HG03045 (cell line): ENCODE measurements around the gene NCAPH2.
A peak's percentile ranks its signal among the peaks of the same experiment; 100 is the strongest.

Experiments used
- ATAC-seq: cut with Tn5 transposase; IDR thresholded peaks from one replicate; pipeline ENCODE4 v1.9.1; 2021; ENCODE audit warnings: mild to moderate bottlenecking, moderate library complexity; ENCODE audit not compliant: unreplicated experiment

The NCAPH2 gene

DNA sequence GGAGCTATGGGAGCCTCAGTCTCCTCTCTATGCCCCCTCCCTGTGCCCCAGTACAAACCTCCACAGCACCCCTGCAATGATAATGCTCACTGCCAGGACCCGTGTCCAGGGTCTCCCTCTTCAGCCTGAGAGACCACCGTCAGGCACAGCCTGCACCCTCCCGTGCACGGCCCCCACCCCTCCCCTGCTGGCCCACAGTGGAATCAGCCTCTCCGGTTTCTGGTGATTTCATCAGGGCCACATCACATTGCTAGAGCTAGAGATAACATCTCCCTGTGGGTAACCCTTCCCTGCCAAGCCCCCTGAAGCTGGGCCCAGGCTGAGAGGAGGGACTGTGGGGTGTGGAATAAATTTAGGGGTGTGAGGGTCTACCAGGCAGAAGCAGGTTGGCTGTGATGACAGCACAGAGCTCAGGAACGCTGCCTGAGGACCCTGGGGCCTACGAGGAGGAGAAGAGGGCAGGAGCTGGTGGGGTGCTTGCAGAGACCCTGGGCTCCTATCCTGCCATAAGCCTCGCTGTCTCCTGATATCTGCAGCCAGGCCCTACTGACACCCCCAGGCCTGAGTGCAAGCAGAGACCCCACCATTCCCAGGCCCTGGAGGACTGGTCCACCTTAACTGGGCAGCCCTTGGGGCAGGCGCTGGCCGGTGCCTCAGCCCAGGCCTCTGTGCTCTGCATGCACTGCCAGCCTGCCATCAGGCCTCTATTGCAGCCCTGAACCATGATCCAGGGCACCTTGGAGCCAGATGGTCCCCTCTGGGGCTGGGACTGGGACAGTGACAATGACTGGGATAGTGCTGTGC, 37.7 kb downstream of the NCAPH2 start, which contains the start of gene KLHDC7B:
Gene KLHDC7B, plus strand, starts transcription at position 378 of the 804 bp plus-strand sequence. Its CDS starts 345 bp downstream, at position 723.
- no peak for ATAC-seq

DNA sequence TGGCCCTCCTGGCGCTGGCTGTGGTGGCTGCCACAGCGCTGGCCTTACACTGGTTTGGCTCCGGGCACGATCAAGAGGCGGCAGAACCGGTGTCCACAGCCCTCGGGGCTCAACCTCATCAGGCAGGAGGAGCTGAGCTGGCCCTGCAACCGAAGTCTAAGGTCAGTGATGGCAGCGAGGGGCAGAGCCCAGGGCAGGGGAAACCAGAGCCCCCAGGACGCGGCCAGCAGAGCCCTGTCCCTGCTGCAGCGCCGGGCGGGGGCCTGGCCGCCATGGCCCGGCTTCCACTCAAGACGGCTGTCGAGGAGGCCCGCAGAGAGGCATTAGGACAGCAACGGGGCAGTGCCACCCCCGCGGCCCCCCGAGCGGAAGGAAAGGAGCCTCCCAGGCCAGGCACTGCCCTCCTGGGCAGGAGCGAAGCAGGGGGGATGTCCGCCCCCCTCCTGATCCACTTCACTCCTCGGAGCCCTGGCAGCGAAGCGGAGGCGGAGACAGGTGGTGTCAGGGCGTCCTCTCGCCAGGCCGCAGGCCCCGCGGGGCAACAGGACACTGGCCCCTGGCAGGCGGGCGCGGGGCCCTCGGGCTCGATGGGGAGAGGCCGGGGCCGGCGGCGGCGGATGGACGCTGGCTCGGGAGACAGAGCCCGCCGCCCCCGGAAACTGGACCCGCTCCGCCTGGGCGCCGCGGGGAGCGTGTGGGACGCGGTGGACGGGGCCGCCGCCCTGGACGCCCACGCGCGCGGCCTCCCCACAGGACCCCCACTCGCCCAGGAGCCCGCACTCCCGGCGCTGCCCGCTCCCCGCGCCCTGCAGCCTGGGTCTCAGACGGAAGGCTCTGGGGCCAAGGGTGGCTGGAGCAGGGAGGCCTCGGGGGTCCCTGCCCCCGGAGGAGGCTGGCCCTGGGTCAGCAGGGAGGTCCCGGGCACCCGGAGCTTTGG, 38.6 kb downstream of the NCAPH2 start:
- ATAC-seq: no peak

DNA sequence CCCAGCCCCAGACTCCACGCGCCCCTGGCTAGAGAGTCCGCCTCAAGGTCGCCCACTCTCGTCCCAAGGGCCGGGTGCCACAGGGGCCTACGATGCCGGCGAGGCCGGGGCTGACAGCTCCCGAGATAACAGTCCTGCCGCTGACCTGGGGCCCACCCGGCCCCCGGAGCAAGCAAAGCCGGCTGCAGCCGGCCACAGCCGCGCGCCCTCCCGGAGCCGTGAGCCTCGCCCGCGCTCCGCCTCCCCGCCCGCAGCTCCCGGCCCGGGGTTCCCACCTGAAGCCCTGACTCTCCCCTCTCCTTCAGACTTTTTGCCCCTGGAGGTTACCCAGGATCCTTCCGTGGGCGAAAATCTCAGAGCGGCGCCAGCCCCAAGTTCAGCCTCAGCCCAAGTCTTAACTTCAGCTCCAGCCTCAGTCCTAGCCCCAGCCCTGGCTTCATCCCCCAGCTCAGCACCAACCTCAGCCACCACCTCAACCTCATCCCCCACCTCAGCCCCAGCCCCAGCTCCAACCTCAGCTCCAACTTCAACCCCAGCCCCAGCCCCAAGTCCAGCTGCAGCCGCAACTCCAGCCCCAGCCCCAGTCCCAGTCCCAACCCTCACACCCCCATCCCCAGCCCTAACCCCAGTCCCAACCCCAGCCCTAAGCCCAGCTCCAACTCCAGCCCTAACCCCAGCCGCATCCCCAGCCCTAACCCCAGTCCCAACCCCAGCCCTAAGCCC, 39.4 kb downstream of the NCAPH2 start:
- ATAC-seq: no peak

DNA sequence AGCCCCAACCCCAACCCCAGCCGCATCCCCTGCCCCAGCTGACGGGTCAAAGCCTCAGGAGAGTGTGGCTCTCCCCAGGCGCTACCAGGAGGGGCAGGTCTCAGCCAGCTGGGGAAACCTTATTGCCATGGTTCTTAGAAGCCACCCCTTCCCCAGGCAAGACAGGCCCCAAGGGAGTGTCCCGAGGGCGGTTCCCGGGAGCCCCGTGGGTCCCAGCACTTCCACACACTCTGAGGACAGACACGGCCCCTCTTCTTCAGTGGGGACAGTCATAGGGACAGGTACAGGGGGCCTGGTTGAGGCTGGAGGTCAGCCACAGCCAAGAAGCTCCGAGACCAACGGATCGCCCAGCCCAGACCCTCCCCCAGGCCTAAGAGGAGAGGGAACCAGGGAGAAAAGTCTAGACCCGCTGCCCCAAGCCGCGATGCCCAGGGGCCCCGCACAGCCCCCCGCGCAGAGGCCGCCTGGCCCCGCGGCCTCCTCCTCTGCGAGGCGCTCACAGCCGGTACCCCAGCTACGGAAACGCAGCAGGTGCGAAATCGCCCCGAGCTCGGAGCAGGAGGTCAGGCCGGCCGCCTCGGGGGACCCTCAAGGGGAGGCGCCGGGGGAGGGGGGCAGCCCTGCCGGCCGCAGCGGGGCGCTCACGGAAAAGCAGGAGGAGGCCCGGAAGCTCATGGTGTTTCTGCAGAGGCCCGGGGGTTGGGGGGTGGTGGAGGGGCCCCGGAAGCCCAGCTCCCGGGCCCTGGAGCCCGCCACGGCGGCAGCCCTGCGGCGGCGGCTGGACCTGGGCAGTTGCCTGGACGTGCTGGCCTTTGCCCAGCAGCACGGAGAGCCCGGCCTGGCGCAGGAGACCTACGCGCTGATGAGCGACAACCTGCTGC, 40.3 kb downstream of the NCAPH2 start:
- no peak for ATAC-seq

DNA sequence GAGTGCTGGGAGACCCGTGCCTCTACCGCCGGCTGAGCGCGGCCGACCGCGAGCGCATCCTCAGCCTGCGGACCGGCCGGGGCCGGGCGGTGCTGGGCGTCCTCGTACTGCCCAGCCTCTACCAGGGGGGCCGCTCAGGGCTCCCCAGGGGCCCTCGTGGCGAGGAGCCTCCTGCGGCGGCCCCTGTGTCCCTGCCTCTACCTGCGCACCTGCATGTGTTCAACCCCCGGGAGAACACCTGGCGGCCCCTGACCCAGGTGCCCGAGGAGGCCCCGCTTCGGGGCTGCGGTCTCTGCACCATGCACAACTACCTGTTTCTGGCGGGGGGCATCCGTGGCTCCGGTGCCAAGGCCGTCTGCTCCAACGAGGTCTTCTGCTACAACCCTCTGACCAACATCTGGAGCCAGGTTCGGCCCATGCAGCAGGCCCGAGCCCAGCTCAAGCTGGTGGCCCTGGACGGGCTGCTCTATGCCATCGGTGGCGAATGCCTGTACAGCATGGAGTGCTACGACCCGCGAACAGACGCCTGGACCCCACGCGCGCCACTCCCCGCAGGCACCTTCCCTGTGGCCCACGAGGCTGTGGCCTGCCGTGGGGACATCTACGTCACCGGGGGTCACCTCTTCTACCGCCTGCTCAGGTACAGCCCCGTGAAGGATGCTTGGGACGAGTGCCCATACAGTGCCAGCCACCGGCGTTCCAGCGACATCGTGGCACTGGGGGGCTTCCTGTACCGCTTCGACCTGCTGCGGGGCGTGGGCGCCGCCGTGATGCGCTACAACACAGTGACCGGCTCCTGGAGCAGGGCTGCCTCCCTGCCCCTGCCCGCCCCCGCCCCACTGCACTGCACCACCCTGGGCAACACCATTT, 41.1 kb downstream of the NCAPH2 start:
- no peak for ATAC-seq

GRCh38 chr22:50550395-50550794, 42.4 kb downstream of the NCAPH2 start:
- no peak for ATAC-seq

- ATAC-seq: no peak
Observed at GRCh38 chr22:50551160-50551752, 43.2 kb downstream of the NCAPH2 start.

DNA sequence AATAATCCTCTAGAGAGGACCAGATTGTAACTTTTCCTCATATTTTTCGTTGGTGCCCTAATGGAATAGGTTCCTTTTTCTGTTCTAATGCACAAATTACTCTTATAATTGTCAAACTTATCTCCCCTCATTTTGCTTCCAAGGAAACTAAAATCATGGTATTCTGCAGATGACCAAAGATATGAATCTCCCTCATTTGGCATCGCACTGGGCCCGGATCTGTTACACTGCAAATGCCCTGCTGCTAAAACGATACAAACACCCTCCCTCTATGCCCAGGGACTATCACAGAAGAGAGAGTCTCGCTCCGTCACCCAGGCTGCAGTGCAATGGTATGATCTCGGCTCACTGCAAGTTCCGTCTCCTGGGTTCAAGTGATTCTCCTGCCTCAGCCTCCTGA, 45.3 kb downstream of the NCAPH2 start:
- no peak for ATAC-seq

GRCh38 chr22:50556703-50557102, 48.7 kb downstream of the NCAPH2 start:
- no peak for ATAC-seq

GRCh38 chr22:50560034-50560433, 52.0 kb downstream of the NCAPH2 start:
- ATAC-seq: no peak

GRCh38 chr22:50561401-50562358, 53.7 kb downstream of the NCAPH2 start:
- ATAC-seq: no peak

DNA sequence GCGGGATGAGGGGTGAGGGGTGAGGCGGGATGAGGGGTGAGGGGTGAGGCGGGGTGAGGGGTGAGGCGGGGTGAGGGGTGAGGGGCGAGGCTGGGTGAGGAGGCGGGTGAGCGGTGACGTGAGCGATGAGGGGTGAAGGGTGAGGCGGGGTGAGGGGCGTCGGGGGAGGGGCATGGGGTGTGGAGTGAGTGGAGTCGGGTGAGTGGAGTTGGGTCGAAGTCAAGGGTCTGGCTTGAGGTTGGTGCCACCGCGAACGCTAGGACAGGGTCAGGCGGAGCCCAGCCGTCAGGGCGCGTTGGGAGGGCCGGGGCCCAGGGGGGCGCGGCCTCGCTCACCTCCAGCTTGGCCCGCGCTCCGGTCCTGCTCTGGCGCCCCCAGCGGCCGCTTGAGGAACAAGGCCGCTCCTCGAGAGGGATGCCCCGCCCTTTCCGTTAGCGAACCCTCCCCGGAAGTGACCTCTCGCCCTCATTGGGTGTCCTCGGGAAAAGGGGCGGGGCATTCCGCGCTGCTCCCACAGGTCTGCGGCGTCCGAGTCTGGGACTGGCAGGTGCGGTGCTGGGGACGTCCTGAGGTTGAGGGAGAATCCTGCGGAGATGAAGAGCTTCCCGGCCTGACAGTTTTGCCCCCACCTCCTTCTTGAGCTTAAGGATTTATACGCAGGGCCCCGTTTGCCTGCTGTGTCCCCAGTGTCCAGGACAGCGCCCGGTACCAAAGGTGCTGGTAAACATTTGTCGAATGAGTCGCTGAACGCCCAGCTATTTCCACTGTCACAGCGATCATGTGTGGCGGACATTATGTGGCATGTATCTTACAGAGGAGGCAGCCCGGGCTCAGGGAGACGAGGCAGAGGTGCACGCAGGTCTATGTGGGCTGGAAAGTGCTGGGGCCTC, 54.7 kb downstream of the NCAPH2 start, which contains the start of gene SYCE3:
Gene SYCE3, minus strand, starts transcription at position 397 of the 890 bp plus-strand sequence. CDS start 6,514 bp downstream, outside the sequence.
- peak; percentile 86 for ATAC-seq

DNA sequence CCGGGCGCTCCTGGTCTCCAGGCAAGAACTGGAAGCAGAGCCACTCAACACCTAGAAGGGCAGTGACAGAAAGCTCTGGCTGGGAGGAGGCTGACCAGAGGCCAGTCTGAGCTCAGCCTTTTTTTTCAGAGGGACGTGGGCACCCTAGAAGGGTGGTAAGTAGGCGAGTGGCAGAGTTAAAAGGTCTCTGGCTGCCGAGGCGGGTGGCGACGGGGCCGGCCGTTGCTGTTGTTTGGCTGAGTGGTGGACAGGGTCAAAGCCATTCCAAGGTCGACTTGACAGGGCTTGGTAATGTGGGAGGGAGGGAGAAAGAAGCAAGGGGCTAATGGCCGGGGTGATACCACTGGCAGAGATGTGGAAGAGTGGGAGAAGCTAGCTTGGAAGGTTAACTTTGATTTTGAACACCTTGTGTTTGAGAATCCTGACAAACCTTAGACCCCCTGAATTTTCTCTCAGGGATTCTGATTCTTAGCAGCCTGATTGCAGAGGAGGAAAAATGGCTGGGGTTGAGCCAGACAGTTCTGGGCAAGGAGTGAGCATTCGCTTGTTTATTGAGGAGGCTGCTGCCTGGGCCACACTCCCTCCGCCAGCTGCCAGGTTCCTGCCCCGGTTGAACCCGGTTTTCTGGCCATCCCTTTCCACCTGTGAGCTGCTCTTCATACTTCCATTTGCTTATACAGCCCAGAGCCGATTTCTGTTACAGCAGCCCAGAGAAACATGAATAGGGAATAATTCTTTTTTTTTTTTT, 55.6 kb downstream of the NCAPH2 start:
- ATAC-seq: peak; percentile 16

DNA sequence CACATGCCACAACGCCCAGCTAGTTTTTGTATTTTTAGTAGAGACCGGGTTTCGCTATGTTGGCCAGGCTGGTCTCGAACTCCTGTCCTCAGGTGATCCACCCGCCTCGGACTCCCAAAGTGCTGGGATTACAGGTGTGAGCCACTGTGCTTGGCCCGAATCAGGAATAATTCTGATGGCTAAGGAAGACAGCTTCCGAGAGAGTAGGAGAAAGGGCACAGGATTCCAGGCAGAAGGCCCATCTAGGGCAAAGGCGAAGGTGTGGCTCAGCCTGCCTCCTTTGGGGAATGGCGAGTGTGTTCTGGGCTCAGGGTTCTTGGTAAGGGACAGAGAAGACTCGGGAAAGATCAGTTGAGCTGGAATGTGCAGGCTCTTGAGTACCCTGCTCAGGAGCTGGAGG, 56.3 kb downstream of the NCAPH2 start:
- no peak for ATAC-seq

- no peak for ATAC-seq
Observed at GRCh38 chr22:50567721-50568252, 59.8 kb downstream of the NCAPH2 start.
